KMS-11 (cell line): ENCODE measurements around the gene MTX2.

Experiments
- H2AFZ ChIP-seq: fragments of 200-600 bp; sonication (generic); 2 replicates; pipeline ENCODE4 v1.6.1; 2016; ENCODE audit warnings: antibody characterized with exemption, mixed run types, low read depth
- H3K27ac ChIP-seq: fragments of 200-600 bp; sonication (generic); 2 replicates; pipeline ENCODE4 v1.6.1; 2016; ENCODE audit warnings: mild to moderate bottlenecking, mixed run types
- H3K27me3 ChIP-seq: fragments of 200-600 bp; sonication (generic); 2 replicates; pipeline ENCODE4 v1.6.1; 2017; ENCODE audit warnings: mild to moderate bottlenecking, low read depth, mixed run types, moderate library complexity; ENCODE audit not compliant: insufficient read depth
- H3K36me3 ChIP-seq: fragments of 200-600 bp; sonication (generic); 2 replicates; pipeline ENCODE4 v1.6.1; 2017; ENCODE audit warnings: mild to moderate bottlenecking, mixed run types; ENCODE audit not compliant: insufficient read depth
- H3K4me1 ChIP-seq: fragments of 200-600 bp; sonication (generic); 2 replicates; pipeline ENCODE4 v1.6.1; 2016; ENCODE audit warnings: mild to moderate bottlenecking, low read depth, mixed run types; ENCODE audit not compliant: poor library complexity, severe bottlenecking
- H3K4me2 ChIP-seq: fragments of 200-600 bp; sonication (generic); 2 replicates; pipeline ENCODE4 v1.7.0; 2016; ENCODE audit warnings: mild to moderate bottlenecking, mixed run types
- H3K4me3 ChIP-seq: fragments of 200-600 bp; sonication (generic); IDR thresholded peaks from 2 replicates; pipeline ENCODE4 v1.6.1; 2017; ENCODE audit warnings: low read depth, low read length, mixed read lengths; ENCODE audit not compliant: insufficient read depth
- H3K79me2 ChIP-seq: fragments of 200-600 bp; sonication (generic); 2 replicates; pipeline ENCODE4 v1.6.1; 2016; ENCODE audit warnings: low read depth, mixed run types; ENCODE audit not compliant: insufficient read depth
- H3K9ac ChIP-seq: fragments of 200-600 bp; sonication (generic); 2 replicates; pipeline ENCODE4 v1.6.1; 2016; ENCODE audit warnings: mild to moderate bottlenecking, mixed run types
- H4K20me1 ChIP-seq: fragments of 200-600 bp; sonication (generic); 2 replicates; pipeline ENCODE4 v1.6.1; 2016; ENCODE audit warnings: mild to moderate bottlenecking, mixed run types; ENCODE audit not compliant: insufficient read depth
- TF ChIP-seq, protein P1 (sequence below): fragments of 200-600 bp; sonication (generic); conservative IDR thresholded peaks from 2 replicates; pipeline ENCODE4 v1.6.1; 2017; ENCODE audit warnings: low read depth, mild to moderate bottlenecking, antibody characterized with exemption, low read length, moderate library complexity, mixed read lengths

Gene MTX2

GRCh38 chr2:176383836-176384442 lies 114.7 kb downstream of the MTX2 start:
- TF ChIP-seq, protein P1, sequence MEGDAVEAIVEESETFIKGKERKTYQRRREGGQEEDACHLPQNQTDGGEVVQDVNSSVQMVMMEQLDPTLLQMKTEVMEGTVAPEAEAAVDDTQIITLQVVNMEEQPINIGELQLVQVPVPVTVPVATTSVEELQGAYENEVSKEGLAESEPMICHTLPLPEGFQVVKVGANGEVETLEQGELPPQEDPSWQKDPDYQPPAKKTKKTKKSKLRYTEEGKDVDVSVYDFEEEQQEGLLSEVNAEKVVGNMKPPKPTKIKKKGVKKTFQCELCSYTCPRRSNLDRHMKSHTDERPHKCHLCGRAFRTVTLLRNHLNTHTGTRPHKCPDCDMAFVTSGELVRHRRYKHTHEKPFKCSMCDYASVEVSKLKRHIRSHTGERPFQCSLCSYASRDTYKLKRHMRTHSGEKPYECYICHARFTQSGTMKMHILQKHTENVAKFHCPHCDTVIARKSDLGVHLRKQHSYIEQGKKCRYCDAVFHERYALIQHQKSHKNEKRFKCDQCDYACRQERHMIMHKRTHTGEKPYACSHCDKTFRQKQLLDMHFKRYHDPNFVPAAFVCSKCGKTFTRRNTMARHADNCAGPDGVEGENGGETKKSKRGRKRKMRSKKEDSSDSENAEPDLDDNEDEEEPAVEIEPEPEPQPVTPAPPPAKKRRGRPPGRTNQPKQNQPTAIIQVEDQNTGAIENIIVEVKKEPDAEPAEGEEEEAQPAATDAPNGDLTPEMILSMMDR: no peak
- Histone ChIP-seq H3K27me3 (no peaks in the 10 kb centered on the region), H3K4me2 (no peak overlapping the region), H3K9ac (no peak overlapping the region), H4K20me1 (no peaks in the 10 kb centered on the region), H3K36me3 (no peaks in the 10 kb centered on the region), H3K4me3 (no peak overlapping the region), H2AFZ (no peak overlapping the region), H3K4me1 (no peaks in the 10 kb centered on the region), H3K27ac (no peak overlapping the region), H3K79me2 (no peaks in the 10 kb centered on the region)

DNA sequence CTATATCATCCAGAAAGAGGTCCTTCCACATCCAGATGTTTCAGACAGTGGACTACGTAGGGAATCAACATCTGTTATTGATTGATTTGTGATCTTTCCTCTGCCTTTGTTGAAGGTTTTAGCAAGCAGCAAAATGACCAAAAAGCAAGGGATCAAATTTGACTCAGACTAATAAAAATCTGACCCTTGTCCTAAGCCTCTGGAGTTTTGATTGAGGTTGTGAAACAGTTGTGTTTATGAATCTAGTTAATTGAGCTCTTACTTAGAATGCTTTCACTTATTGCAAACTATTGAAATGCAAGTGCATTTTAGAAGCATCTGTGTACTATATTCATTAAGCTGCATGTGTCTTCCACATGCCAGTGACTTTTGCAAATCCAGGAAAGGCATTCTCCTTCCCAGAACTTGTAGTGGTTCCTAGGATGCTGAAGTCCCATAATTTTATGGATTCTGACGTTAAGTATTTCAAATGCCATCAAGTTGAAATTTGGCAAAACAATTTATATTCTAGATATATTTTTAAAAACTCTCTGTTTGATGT lies 116.0 kb downstream of the MTX2 start:
- Histone ChIP-seq H3K4me1 (no peaks in the 10 kb centered on the region), H4K20me1 (no peaks in the 10 kb centered on the region), H3K27ac (no peak overlapping the region), H3K4me3 (no peak overlapping the region), H3K9ac (no peak overlapping the region), H2AFZ (no peak overlapping the region), H3K79me2 (no peaks in the 10 kb centered on the region), H3K4me2 (no peak overlapping the region), H3K27me3 (no peaks in the 10 kb centered on the region), H3K36me3 (no peaks in the 10 kb centered on the region)
- TF ChIP-seq, protein P1: no peak

- TF ChIP-seq, protein P1: no peak
- H3K4me3 ChIP-seq: no peak overlapping the region
- H3K4me2 ChIP-seq: no peak overlapping the region
- H3K36me3 ChIP-seq: no peaks in the 10 kb centered on the region
- H4K20me1 ChIP-seq: no peaks in the 10 kb centered on the region
- H3K4me1 ChIP-seq: no peaks in the 10 kb centered on the region
- H3K9ac ChIP-seq: no peak overlapping the region
- H2AFZ ChIP-seq: no peak overlapping the region
- no peaks in the 10 kb centered on the region for H3K79me2 ChIP-seq
- H3K27me3 ChIP-seq: no peaks in the 10 kb centered on the region
- no peak overlapping the region for H3K27ac ChIP-seq
Measured at GRCh38 chr2:176385838-176386237, 116.6 kb downstream of the MTX2 start.
